Testis (tissue), 3 donors: Measurements from ENCODE around the gene EIF4B. TPM values are rescaled to one million over a fixed set of nuclear protein-coding genes. Genes with fewer than 3 reads are reported as not detected.

Source experiments
- DNase-seq: peaks from one replicate; pipeline ENCODE4 v3.0.0-alpha.2; 2019
- H3K27ac ChIP-seq, 2 donors: fragments of 200-600 bp; sonication (generic); one replicate each; pipeline ENCODE4 v1.5.1; 2019
- H3K27me3 ChIP-seq: fragments of 200-600 bp; sonication (generic); one replicate; pipeline ENCODE4 v1.5.1; 2019
- H3K36me3 ChIP-seq: fragments of 200-600 bp; sonication (generic); one replicate; pipeline ENCODE4 v1.5.1; 2017; ENCODE audit warnings: low read depth; ENCODE audit errors: missing control alignments
- H3K4me1 ChIP-seq: fragments of 200-600 bp; sonication (generic); one replicate; pipeline ENCODE4 v1.5.1; 2019
- H3K4me3 ChIP-seq, 2 donors: fragments of 200-600 bp; sonication (generic); one replicate each; pipeline ENCODE4 v1.5.1; 2017 to 2019
- H3K9me3 ChIP-seq: fragments of 200-600 bp; sonication (generic); one replicate; pipeline ENCODE4 v1.5.1; 2017
- POLR2A ChIP-seq: fragments of 450-650 bp; IDR thresholded peaks from one replicate; pipeline ENCODE4 v1.6.1; 2017; ENCODE audit warnings: antibody characterized with exemption, mild to moderate bottlenecking, moderate library complexity
- WGBS, 2 donors: methylation state at CpG; one replicate each; pipeline ENCODE4 v1.1.5; 2018; 5-methylcytosine and 5-hydroxymethylcytosine counted together
- intact Hi-C: fragments of 100-400 bp; cut with DNase I; formaldehyde crosslinking; loops from one replicate; pipeline ENCODE4 v1.15.1; 2023; ENCODE audit warnings: low total_unique reads
- polyA plus RNA-seq: library from polyadenylated mRNA; stranded (reverse); fragments of 350-450 nt; fragmentation: Illumina TruSeq; extraction: RNeasy Lipid Tissue Mini Kit (QIAGEN cat#74804); gene quantifications from one replicate; pipeline ENCODE4 v1.2.3, GENCODE V29; 2014; ENCODE audit warnings: low read depth, low replicate concordance; ENCODE audit not compliant: insufficient read depth
- total RNA-seq, 2 donors: library from RNA; depleted of rRNA; stranded (reverse); fragments of >200 nt; gene quantifications; one replicate each; pipeline ENCODE4 v1.2.3, GENCODE V29; 2016
- TF ChIP-seq, protein P1 (sequence below), 3 experiments: fragments of 450-650 bp in 2 of 3; fragments of 200-600 bp in 1 of 3; sonication (generic) in 1 of 3; IDR thresholded peaks; one replicate each; pipeline ENCODE4 v1.5.1; 2016 to 2019; ENCODE audit warnings: antibody characterized with exemption in 3 of 3, mild to moderate bottlenecking in 2 of 3, moderate library complexity in 1 of 3

EIF4B gene
- total and polyA plus RNA-seq, 3 donors from 2014 or later: 219 to 305 (median 249) TPM

DNA sequence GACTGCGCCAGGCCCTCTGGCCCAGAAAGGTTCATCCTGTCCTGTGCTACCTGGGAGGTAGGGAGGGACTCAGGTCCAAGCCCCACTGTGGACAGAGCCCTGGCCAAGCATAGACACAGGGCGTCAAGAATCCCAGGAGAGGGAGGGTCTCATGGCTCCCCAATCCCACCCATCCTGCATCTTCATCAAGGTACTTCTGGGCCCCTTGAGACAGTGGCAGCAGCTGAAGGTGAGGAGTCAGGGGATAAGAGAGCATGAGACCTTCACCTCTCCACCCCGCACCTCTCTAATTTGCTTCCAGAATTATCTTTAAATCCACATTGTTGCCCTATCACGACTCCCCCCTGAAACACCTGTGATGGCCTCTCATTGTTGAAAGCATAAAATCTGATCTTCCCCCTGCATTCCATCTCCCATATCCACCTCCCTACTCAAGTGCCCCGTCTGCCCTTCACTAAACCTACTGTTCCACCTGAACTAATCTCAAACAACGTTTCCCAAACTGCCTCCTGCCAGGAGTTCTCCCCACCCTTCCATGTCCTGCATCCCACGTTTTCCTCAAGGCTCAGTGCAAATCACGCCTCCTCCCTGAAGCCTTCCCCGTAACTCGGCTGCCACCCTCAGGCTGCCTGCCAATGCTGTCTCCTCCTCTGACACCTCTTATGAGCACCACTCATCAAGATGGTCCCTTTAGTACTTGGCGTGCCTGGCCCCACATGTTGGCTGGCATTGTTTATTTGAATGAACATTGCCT lies 30.3 kb upstream of the EIF4B start:
- no peaks in the 10 kb centered on the region for H3K36me3 ChIP-seq
- H3K4me3 ChIP-seq: no peak overlapping the region
- DNase-seq: no peak
- no peak overlapping the region for H3K27ac ChIP-seq
- WGBS, 2 donors: 74 to 79% methylated on average over 11 of the region's 11 CpGs
- TF ChIP-seq POLR2A: no peak
- TF ChIP-seq, protein P1, sequence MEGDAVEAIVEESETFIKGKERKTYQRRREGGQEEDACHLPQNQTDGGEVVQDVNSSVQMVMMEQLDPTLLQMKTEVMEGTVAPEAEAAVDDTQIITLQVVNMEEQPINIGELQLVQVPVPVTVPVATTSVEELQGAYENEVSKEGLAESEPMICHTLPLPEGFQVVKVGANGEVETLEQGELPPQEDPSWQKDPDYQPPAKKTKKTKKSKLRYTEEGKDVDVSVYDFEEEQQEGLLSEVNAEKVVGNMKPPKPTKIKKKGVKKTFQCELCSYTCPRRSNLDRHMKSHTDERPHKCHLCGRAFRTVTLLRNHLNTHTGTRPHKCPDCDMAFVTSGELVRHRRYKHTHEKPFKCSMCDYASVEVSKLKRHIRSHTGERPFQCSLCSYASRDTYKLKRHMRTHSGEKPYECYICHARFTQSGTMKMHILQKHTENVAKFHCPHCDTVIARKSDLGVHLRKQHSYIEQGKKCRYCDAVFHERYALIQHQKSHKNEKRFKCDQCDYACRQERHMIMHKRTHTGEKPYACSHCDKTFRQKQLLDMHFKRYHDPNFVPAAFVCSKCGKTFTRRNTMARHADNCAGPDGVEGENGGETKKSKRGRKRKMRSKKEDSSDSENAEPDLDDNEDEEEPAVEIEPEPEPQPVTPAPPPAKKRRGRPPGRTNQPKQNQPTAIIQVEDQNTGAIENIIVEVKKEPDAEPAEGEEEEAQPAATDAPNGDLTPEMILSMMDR (IDR thresholded peaks at IDR 0.05): no peak
- H3K4me1 ChIP-seq: peaks cover 10% of the 10 kb centered on the region
- intact Hi-C loops: no loop called here
- no peaks in the 10 kb centered on the region for H3K9me3 ChIP-seq
- H3K27me3 ChIP-seq: no peaks in the 10 kb centered on the region

DNA sequence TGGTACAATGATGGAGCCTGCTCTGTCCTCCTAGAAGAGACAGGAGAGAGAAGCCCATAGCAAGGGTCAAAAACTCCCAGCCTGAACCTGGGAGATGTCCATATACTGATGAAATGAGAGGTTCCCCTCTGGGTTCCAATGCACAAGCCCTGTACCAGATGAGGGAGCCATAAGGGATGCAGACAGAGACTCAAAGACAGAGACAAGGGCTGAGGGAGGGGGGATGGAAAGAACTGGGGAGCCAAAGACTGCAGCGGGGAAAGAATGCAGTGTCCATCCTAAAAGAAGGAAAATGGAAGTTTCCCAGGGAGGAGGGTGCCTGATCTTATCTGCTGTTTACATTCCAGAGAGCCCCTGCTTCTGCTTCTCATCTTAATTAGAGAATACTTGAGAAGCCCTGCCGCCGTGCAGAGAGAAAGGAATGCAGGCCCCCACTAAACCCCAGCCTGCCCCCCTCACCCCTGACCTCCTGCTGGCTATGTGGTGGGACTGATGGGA lies 29.6 kb upstream of the EIF4B start:
- H3K27me3 ChIP-seq: no peaks in the 10 kb centered on the region
- no peaks in the 10 kb centered on the region for H3K9me3 ChIP-seq
- H3K4me1 ChIP-seq: peaks cover 10% of the 10 kb centered on the region
- 28 to 40% methylated on average over 3 of the region's 3 CpGs for WGBS, 2 donors
- H3K36me3 ChIP-seq: no peaks in the 10 kb centered on the region
- no peak for DNase-seq
- no peak overlapping the region for H3K27ac ChIP-seq
- no peak overlapping the region for H3K4me3 ChIP-seq
- intact Hi-C loops: no loop called here
- TF ChIP-seq, protein P1 (IDR thresholded peaks at IDR 0.05): no peak
- TF ChIP-seq POLR2A: no peak

DNA sequence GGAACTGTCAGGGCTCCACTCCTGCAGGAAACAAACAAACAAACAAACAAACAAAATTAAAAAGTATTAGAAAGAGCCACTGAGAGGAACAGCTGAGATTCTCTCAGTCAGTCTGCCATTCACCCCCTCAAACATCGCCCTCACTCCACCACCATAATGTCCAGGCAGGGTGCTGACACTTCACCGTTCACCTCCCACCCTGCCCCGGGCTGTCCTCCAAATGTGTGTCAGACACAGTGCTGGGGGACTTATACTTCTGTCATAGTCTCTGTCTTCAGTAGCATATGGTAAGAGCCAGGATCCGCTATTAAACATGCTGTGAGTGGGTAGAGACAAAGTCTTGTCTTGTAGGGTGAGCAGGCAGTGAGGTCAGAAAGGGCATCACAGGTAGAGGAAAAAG lies 29.1 kb upstream of the EIF4B start:
- TF ChIP-seq, protein P1 (IDR thresholded peaks at IDR 0.05): no peak
- TF ChIP-seq POLR2A: no peak
- DNase-seq: no peak
- 59 to 83% methylated on average over 4 of the region's 4 CpGs for WGBS, 2 donors
- intact Hi-C loops: no loop called here
- Histone ChIP-seq H3K36me3 (no peaks in the 10 kb centered on the region), H3K27me3 (no peaks in the 10 kb centered on the region), H3K9me3 (no peaks in the 10 kb centered on the region), H3K4me3 (no peak overlapping the region), H3K27ac (no peak overlapping the region), H3K4me1 (peaks cover 10% of the 10 kb centered on the region)

DNA sequence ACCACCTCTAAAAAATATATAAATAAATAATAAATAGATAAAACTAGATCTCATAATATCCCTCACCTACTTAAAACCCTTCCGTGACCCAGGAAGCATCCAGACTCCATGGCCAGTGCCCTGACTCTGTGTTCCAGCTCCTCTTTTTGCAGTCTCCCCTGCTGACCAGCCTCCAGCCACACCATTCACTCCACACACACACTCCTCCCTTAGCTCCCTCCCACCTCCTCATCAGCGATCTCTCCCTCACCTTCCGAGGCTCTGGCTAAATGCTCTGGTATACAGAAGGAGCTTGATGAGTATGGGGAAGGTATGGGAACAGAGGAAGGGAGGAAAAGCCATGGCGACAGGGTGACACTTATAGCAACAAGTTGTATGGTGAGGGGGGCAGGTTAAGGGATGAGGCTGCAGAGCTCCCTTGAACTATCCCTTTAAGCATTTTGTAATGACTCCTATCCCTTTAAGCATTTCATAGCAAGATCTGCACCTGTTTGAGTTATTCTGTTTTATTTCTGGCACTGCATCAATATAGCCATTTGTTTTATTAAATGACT lies 26.1 kb upstream of the EIF4B start:
- TF ChIP-seq, protein P1 (IDR thresholded peaks at IDR 0.05): no peak
- TF ChIP-seq POLR2A: no peak
- Histone ChIP-seq H3K4me3 (no peak overlapping the region), H3K36me3 (no peaks in the 10 kb centered on the region), H3K27ac (no peak overlapping the region), H3K27me3 (no peaks in the 10 kb centered on the region), H3K9me3 (no peaks in the 10 kb centered on the region), H3K4me1 (peaks cover 4% of the 10 kb centered on the region)
- 42 to 48% methylated on average over 4 of the region's 4 CpGs for WGBS, 2 donors
- no peak for DNase-seq
- intact Hi-C loops: loop anchor here (5.0 kb wide), 1 partner anchor 93 kb away; no protein-coding TSS in a partner anchor
